MM.1S (cell line): Measurements from ENCODE around the gene LRMDA.

Source experiments
- CTCF ChIP-seq: fragments of 300-600 bp; sonication (generic); IDR thresholded peaks from 2 replicates; pipeline ENCODE4 v1.5.1; 2016; ENCODE audit warnings: antibody characterized with exemption, low read length, mixed read lengths
- EZH2 ChIP-seq: fragments of 300-600 bp; sonication (generic); optimal IDR thresholded peaks from 2 replicates; pipeline ENCODE3; 2017; ENCODE audit warnings: low read depth, mild to moderate bottlenecking, antibody characterized with exemption, low read length, mixed read lengths
- EZH2phosphoT487 ChIP-seq: fragments of 300-600 bp; sonication (generic); IDR thresholded peaks from 2 replicates; pipeline ENCODE4 v1.6.1; 2018; ENCODE audit warnings: antibody characterized with exemption, low read length

GRCh38 chr10:75593692-75594556, 162.5 kb downstream of the LRMDA start:
- TF ChIP-seq CTCF (no peak), EZH2 (no peak), EZH2phosphoT487 (no peak)
